GM12878 (cell line): Measurements from ENCODE around the gene MUC21. TPM values are rescaled to one million over a fixed set of nuclear protein-coding genes. Genes with fewer than 3 reads are reported as not detected.

ENCODE experiments used
- ATAC-seq: fragments of 200-7000 bp; cut with Tn5 transposase; 3 replicates; pipeline ENCODE4 v1.9.1; 2020; ENCODE audit warnings: mild to moderate bottlenecking, moderate library complexity
- BruUV-seq: library from RNA; stranded (reverse); fragments of 400-500 nt; replicated peaks from 2 replicates; lab custom pipeline; 2021; lab: Mats Ljungman, UMichigan
- CTCF ChIA-PET: fragments of 300-600 bp; sonication (Branson Sonifier 250); formaldehyde crosslinking; extraction: SDS; loops from one replicate; lab custom pipeline; 2021; ENCODE audit warnings: inconsistent platforms; lab: Yijun Ruan, JAX
- POLR2A ChIA-PET: fragments of 350-600 bp; formaldehyde crosslinking; extraction: SDS; loops from one replicate; lab custom pipeline; 2021; ENCODE audit warnings: inconsistent platforms; lab: Charles Lee
- RAD21 ChIA-PET: fragments of 300-600 bp; sonication (Branson Sonifier 250); formaldehyde crosslinking; loops from one replicate; lab custom pipeline; 2023; ENCODE audit warnings: antibody characterized with exemption; ENCODE audit not compliant: unreplicated experiment; lab: Charles Lee
- SMC1A ChIA-PET: fragments of 300-600 bp; sonication (Branson Sonifier 250); formaldehyde crosslinking; loops from one replicate; lab custom pipeline; 2023; ENCODE audit not compliant: unreplicated experiment, uncharacterized antibody; lab: Charles Lee
- DNase-seq: peaks from one replicate; pipeline ENCODE4 v3.0.0-alpha.2; 2011; ENCODE audit warnings: low read depth, low spot score
- FAIRE-seq: peaks from 3 replicates; lab custom pipeline; 2011; peaks lifted over from hg19 to GRCh38; lab: Jason Lieb, UNC
- H2AFZ ChIP-seq: 2 replicates; pipeline ENCODE4 v1.6.0; 2011; ENCODE audit warnings: low read depth, low read length, control low read depth; ENCODE audit not compliant: control insufficient read depth
- H3K27ac ChIP-seq: 2 replicates; pipeline ENCODE4 v1.5.1; 2011; ENCODE audit warnings: control low read depth; ENCODE audit not compliant: control insufficient read depth, insufficient read depth
- H3K27me3 ChIP-seq, 2 experiments: replicated peaks in 1 of 2; 2 replicates each; pipeline versions ENCODE4 v1.6.0 to v1.6.1; 2011; ENCODE audit warnings: low read length in 1 of 2; ENCODE audit not compliant: control insufficient read depth in 2 of 2, insufficient read depth in 2 of 2
- H3K36me3 ChIP-seq, 2 experiments: 2 replicates each; pipeline ENCODE4 v1.5.1; 2011; ENCODE audit warnings: low read length in 1 of 2; ENCODE audit not compliant: control insufficient read depth in 2 of 2, insufficient read depth in 2 of 2
- H3K4me1 ChIP-seq: 2 replicates; pipeline ENCODE4 v1.6.1; 2011; ENCODE audit warnings: mild to moderate bottlenecking, low read length, moderate library complexity, mixed read lengths; ENCODE audit not compliant: control insufficient read depth, insufficient read depth
- H3K4me2 ChIP-seq: 2 replicates; pipeline ENCODE4 v1.6.0; 2011; ENCODE audit warnings: control low read depth; ENCODE audit not compliant: control insufficient read depth, insufficient read depth
- H3K4me3 ChIP-seq: fragments of 200-600 bp; sonication (generic); 2 replicates; pipeline ENCODE4 v1.5.1; 2016
- H3K79me2 ChIP-seq: 2 replicates; pipeline ENCODE4 v1.6.0; 2011; ENCODE audit warnings: low read length; ENCODE audit not compliant: control insufficient read depth, insufficient read depth
- H3K9ac ChIP-seq: 2 replicates; pipeline ENCODE4 v1.8.0; 2011; ENCODE audit warnings: low read length, control low read depth, mixed read lengths; ENCODE audit not compliant: control insufficient read depth, insufficient read depth
- H3K9me3 ChIP-seq: replicated peaks from 3 replicates; pipeline ENCODE4 v1.5.1; 2011; ENCODE audit warnings: mild to moderate bottlenecking, low read length; ENCODE audit not compliant: control insufficient read depth, insufficient read depth
- H4K20me1 ChIP-seq: 2 replicates; pipeline ENCODE4 v1.6.0; 2011; ENCODE audit not compliant: control insufficient read depth, insufficient read depth
- BRCA1 ChIP-seq: IDR thresholded peaks from 2 replicates; pipeline ENCODE4 v1.6.1; 2011; ENCODE audit warnings: low read depth, low read length, improper control_type of control experiment
- CBFB ChIP-seq: IDR thresholded peaks from 2 replicates; pipeline ENCODE4 v1.6.1; 2016; ENCODE audit warnings: antibody characterized with exemption, low read depth
- CHD4 ChIP-seq: fragments of 200-600 bp; sonication (generic); IDR thresholded peaks from 2 replicates; pipeline ENCODE4 v1.6.1; 2016; ENCODE audit warnings: mild to moderate bottlenecking
- FOXK2 ChIP-seq: fragments of 450-650 bp; IDR thresholded peaks from 2 replicates; pipeline ENCODE4 v1.6.1; 2017; ENCODE audit warnings: mild to moderate bottlenecking, moderate library complexity
- LARP7 ChIP-seq: fragments of 450-650 bp; IDR thresholded peaks from 2 replicates; pipeline ENCODE4 v1.6.1; 2017; ENCODE audit warnings: mild to moderate bottlenecking
- NFXL1 ChIP-seq: fragments of 450-650 bp; IDR thresholded peaks from 2 replicates; pipeline ENCODE4 v1.6.1; 2017; ENCODE audit warnings: antibody characterized with exemption, mild to moderate bottlenecking, borderline replicate concordance
- NKRF ChIP-seq: fragments of 450-650 bp; conservative IDR thresholded peaks from 2 replicates; pipeline ENCODE4 v1.6.1; 2017; ENCODE audit warnings: mild to moderate bottlenecking, moderate library complexity
- SMAD5 ChIP-seq: IDR thresholded peaks from 2 replicates; pipeline ENCODE4 v1.6.1; 2016; ENCODE audit warnings: antibody characterized with exemption, low read depth
- SUPT20H ChIP-seq: IDR thresholded peaks from 2 replicates; pipeline ENCODE4 v1.6.1; 2011; ENCODE audit warnings: low read depth, mild to moderate bottlenecking, low read length, moderate library complexity, borderline replicate concordance; ENCODE audit not compliant: control insufficient read depth
- TCF7 ChIP-seq: IDR thresholded peaks from 2 replicates; pipeline ENCODE4 v1.6.1; 2014; ENCODE audit warnings: antibody characterized with exemption, borderline replicate concordance
- WGBS: methylation state at CpG from one replicate; pipeline ENCODE4 v1.1.6; 2016; ENCODE audit warnings: low lambda C conversion rate; ENCODE audit not compliant: insufficient replicate concordance, insufficient coverage; ENCODE audit errors: missing lambda C conversion rate; 5-methylcytosine and 5-hydroxymethylcytosine counted together
- in situ Hi-C: fragments of 300-500 bp; cut with MboI; formaldehyde crosslinking; loops from 9 replicates; pipeline ENCODE4 v1.14.3; 2018; ENCODE audit warnings: mixed read lengths
- intact Hi-C: fragments of 100-400 bp; cut with micrococcal nuclease; formaldehyde crosslinking; loops from one replicate; pipeline ENCODE4 v1.14.2; 2022; ENCODE audit not compliant: unreplicated experiment
- polyA plus RNA-seq, 11 experiments: library from polyadenylated mRNA; depleted of rRNA in 4 of 11; unstranded in 6 of 11; stranded (reverse) in 5 of 11; fragments of >200 nt; fragmentation: Nextera tagmentation in 4 of 11; fragmentation: Illumina TruSeq in 1 of 11; extraction: Ambion mirVana in 4 of 11; extraction: Trizol in 1 of 11; gene quantifications; 1 replicate in 1 of 11; 2 replicates in 10 of 11; pipeline versions ENCODE4 v1.2.1 to v1.2.3, GENCODE V29; 2011 to 2016; ENCODE audit warnings: inconsistent platforms in 2 of 11, missing spikeins in 2 of 11, low read depth in 1 of 11
- total RNA-seq, 4 experiments: library from RNA; depleted of rRNA in 3 of 4; stranded (reverse); fragments of >200 nt in 3 of 4; fragmentation: Illumina TruSeq in 1 of 4; extraction: Trizol in 1 of 4; gene quantifications; 2 replicates each; pipeline versions ENCODE4 v1.2.1 to v1.2.3, GENCODE V29; 2013 to 2021
- TF ChIP-seq, protein P1 (sequence below): IDR thresholded peaks from 2 replicates; pipeline ENCODE4 v1.6.1; 2011; ENCODE audit warnings: borderline replicate concordance, low read depth, mild to moderate bottlenecking, moderate library complexity, low read length; ENCODE audit not compliant: insufficient read depth, poor library complexity, severe bottlenecking

Gene MUC21
- total and polyA plus RNA-seq, 10 of the 15 experiments (the other 5 are each of a cell fraction or from before 2014, with no cell fraction given): 0.02 TPM; not detected in 9

DNA sequence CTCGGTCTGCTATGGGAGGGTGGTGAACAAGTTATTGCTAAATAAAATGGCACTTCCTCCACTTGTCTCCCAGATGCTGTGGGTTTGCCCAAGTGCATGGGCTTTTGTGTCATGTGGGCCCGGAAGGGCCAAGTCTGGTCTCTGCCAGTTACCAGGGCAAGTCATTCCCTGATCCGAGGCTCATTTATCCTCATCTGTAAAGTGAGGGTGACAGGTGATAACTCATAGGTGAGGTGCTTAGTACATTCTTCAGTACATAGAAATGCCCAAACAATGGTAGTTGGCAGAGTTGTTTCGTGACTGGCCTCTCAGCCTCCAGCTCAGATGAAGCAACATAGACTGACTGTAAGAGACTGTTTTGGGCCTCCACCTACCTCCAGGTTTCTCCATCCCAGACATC, 44.8 kb upstream of the MUC21 start:
- ChIA-PET CTCF (no interaction called here), SMC1A (no interaction called here), POLR2A (no interaction called here), RAD21 (no interaction called here)
- no peak overlapping the region for H3K4me3 ChIP-seq
- H3K36me3 ChIP-seq: no peaks in the 10 kb centered on the region
- FAIRE-seq: no peak
- H3K27me3 ChIP-seq: peaks cover 0 to 5% of the 10 kb centered on the region in 2 experiments; a peak in 3 of 4 replicates
- DNase-seq: no peak
- ATAC-seq: no peak
- intact Hi-C loops (no loop called here), in situ Hi-C loops (no loop called here)
- H3K4me1 ChIP-seq: no peaks in the 10 kb centered on the region
- WGBS: 12% methylated on average over 4 of the region's 4 CpGs
- no peaks in the 10 kb centered on the region for H3K9me3 ChIP-seq
- no peaks in the 10 kb centered on the region for H3K79me2 ChIP-seq
- no peak overlapping the region for H3K27ac ChIP-seq
- H2AFZ ChIP-seq: no peak overlapping the region
- H4K20me1 ChIP-seq: no peaks in the 10 kb centered on the region; the same call in 1 of the 2 replicates
- no TSS peak for BruUV-seq
- H3K9ac ChIP-seq: no peak overlapping the region
- TF ChIP-seq CBFB (no peak), NKRF (no peak)
- TF ChIP-seq, all 136 proteins: peak for 0
- H3K4me2 ChIP-seq: no peak overlapping the region

GRCh38 chr6:30939473-30939872, 44.0 kb upstream of the MUC21 start:
- no peak overlapping the region for H3K4me3 ChIP-seq
- no peak overlapping the region for H3K9ac ChIP-seq
- no peaks in the 10 kb centered on the region; the same call in 1 of the 2 replicates for H4K20me1 ChIP-seq
- CTCF ChIA-PET: no interaction called here
- H3K27ac ChIP-seq: no peak overlapping the region
- no peaks in the 10 kb centered on the region for H3K36me3 ChIP-seq
- peaks cover 0 to 5% of the 10 kb centered on the region in 2 experiments; a peak in 3 of 4 replicates for H3K27me3 ChIP-seq
- FAIRE-seq (no peak), ATAC-seq (no peak), DNase-seq (no peak)
- POLR2A ChIA-PET: no interaction called here
- TF ChIP-seq CHD4: no peak
- TF ChIP-seq, protein P1, sequence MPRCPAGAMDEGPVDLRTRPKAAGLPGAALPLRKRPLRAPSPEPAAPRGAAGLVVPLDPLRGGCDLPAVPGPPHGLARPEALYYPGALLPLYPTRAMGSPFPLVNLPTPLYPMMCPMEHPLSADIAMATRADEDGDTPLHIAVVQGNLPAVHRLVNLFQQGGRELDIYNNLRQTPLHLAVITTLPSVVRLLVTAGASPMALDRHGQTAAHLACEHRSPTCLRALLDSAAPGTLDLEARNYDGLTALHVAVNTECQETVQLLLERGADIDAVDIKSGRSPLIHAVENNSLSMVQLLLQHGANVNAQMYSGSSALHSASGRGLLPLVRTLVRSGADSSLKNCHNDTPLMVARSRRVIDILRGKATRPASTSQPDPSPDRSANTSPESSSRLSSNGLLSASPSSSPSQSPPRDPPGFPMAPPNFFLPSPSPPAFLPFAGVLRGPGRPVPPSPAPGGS: no peak
- TF ChIP-seq BRCA1: no peak
- no peak for TF ChIP-seq SUPT20H
- no peak for TF ChIP-seq FOXK2
- TF ChIP-seq TCF7: no peak
- no peak for TF ChIP-seq LARP7
- no peak for TF ChIP-seq NFXL1
- no peak for TF ChIP-seq SMAD5
- H2AFZ ChIP-seq: no peak overlapping the region
- WGBS: 17% methylated on average over 3 of the region's 3 CpGs
- SMC1A ChIA-PET: no interaction called here
- in situ Hi-C loops (no loop called here), intact Hi-C loops (no loop called here)
- H3K79me2 ChIP-seq: no peaks in the 10 kb centered on the region
- no peak overlapping the region for H3K4me2 ChIP-seq
- BruUV-seq: no TSS peak
- no peaks in the 10 kb centered on the region for H3K4me1 ChIP-seq
- H3K9me3 ChIP-seq: no peaks in the 10 kb centered on the region
- RAD21 ChIA-PET: no interaction called here
